DLD1 (cell line): ENCODE data around the gene NIN.

ENCODE experiments used
- in situ Hi-C: cut with HindIII; loops from 2 replicates; pipeline ENCODE4 v1.10.0; 2017; ENCODE audit warnings: low sequenced_read_pairs

The NIN gene

GRCh38 chr14:50830932-50831725 lies at the start of gene NIN:
TSS of gene NIN (minus strand) at chr14:50831162. CDS start at chr14:50822056, 9,106 bp downstream.
- in situ Hi-C loops = no loop called here

GRCh38 chr14:50875359-50876070 lies 44.6 kb upstream of the NIN start:
- in situ Hi-C loops = no loop called here

GRCh38 chr14:50874757-50875156 lies 43.8 kb upstream of the NIN start:
- in situ Hi-C loops = no loop called here

- in situ Hi-C loops = no loop called here
Measured at GRCh38 chr14:50871914-50872732, 41.2 kb upstream of the NIN start, which contains the start of gene ABHD12B. TSS of gene ABHD12B (plus strand) at chr14:50872053. CDS start at chr14:50872175, 122 bp downstream.

- in situ Hi-C loops = no loop called here
Measured at GRCh38 chr14:50871228-50871627, 40.3 kb upstream of the NIN start.

GRCh38 chr14:50865391-50866076 lies 34.6 kb upstream of the NIN start:
- in situ Hi-C loops = no loop called here

- in situ Hi-C loops = no loop called here
Measured at GRCh38 chr14:50864946-50865345, 34.0 kb upstream of the NIN start.

GRCh38 chr14:50864237-50864636 lies 33.3 kb upstream of the NIN start:
- in situ Hi-C loops = no loop called here

GRCh38 chr14:50862036-50862570 lies 31.1 kb upstream of the NIN start:
- in situ Hi-C loops = no loop called here

DNA sequence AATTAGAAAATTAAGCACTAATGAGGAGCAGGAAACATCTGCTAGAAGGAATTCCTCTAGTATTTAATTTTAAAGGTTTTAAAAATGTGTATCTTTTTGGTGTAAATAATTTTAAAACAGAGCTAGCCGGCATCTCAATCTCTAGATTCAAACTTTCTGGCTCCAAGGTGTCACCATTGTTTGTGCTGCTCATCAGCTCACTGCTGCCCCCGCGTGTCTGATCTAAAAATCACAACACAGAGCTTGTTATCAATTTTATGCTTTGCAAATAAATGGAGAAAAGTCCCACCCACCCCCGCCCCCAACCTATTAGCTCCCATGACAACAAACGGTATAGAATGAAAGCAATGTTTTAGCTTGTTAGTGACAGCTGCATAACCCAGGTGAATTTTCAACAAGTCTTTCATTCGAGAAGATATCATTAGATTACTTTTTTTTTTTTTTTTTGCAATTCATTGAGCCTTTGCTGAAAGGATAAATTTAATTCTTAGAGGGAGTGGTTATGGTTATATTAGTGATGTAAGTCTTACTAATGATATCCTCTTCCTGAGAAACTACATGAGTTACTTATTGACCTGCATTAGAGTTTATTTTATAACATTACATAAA lies 29.6 kb upstream of the NIN start:
- in situ Hi-C loops = no loop called here

DNA sequence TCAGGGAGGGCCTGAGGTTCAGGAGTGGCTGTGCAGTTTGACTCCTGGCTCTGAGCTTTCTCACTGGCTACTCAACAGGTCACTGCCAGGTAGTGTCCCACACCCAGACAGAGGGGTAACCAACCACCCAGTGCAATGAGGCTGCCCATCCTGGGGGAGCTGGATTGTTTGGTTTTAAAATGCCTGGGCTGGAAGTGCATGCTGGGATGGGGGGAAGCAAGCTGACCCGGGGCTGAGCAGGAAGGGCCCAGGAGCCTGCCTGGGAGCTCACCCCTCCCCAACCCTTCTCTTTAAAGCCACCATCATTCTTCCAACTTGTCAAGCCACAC lies 28.3 kb upstream of the NIN start:
- in situ Hi-C loops = no loop called here

DNA sequence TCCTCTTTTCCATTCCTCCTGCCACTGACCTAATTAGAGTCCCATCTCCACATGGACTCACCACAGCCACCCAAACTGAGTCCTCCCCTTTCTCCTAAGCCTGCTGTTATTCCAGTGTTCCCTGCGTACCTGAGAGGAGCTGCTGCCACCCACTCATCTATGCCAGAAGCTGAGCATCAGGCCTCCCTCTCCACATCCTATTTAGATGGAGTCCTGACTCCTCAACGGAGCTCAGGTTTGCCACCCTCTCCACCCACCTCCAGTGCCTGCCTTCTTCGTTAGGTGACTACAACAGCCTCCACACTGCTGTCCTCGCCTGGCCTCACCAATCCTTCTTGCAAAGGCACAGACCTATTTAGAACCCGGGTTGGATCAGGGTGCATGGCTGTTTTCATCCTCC lies 25.7 kb upstream of the NIN start:
- in situ Hi-C loops = no loop called here

DNA sequence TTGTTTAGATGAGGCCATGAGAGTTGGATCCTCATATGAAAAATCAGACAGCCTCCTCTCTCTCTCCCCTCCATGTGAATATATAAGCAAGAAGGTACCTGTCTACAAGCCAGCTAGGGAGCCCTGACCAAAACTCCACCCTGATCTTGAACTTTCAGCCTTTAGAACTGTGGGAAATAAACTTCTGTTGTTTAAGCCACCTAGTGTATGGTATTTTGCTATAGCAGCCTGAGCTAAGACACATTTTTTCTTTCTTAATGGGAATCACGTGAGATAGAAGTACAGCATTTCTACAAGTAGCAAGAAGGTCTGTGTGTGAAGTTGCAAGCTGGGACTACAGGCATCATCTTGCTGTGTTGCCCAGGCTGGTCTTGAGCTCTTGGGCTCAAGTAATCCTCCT lies 24.6 kb upstream of the NIN start:
- in situ Hi-C loops = no loop called here

- in situ Hi-C loops = no loop called here
Measured at GRCh38 chr14:50854521-50854920, 23.6 kb upstream of the NIN start.

DNA sequence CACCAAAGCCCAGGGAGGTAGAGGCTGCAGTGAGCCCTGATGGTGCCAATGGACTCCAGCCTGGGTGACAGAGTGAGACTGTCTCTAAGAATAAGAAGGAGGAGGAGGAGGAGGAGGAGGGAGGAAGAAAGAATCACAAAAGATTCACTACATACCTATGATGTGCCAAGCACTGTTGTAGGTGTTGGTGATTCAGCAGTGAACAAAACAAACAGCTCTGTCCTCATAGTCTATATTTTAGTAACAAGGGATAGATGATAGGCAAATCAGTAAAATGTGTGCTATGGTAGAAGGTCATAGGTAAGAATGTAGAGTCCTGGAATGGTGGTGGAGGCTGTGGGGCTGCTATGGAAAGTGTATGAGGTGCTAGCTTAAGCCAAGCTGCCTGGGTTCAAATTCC lies 22.9 kb upstream of the NIN start:
- in situ Hi-C loops = no loop called here

DNA sequence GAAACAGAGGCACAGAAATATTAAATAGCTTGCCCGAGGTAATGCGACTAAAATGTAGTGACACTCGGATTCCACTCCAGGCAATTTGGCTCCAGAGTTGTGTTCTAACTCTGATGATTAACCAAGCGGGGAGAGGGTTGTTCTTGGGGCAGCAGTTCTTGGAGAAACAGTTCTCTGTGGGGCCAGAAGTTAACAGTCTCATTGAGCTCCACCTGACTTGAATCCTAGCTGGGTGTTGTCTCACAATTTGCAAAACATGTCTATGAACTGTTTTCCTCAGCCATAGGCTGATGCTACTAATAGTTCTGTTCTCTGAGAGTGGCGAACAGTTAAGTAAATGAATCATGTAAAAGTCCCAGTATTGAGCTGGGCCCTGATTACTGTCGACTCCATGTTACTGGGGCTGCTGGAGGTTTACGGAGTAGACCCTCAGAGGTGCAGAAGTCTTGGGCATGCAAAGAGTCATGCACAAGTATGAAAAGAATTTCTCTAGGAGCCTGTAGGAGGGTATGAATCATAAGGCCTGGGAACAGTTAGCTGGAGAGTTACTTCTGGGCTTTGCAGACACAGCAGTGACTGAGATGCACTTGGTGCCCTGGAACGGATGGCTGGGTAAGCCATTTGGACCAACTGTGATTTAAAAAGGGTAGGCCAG lies 15.4 kb upstream of the NIN start:
- in situ Hi-C loops = no loop called here

GRCh38 chr14:50845166-50845565 lies 14.2 kb upstream of the NIN start:
- in situ Hi-C loops = no loop called here

- in situ Hi-C loops = no loop called here
Measured at GRCh38 chr14:50844391-50844790, 13.4 kb upstream of the NIN start.

GRCh38 chr14:50839691-50840090 lies 8.7 kb upstream of the NIN start:
- in situ Hi-C loops = no loop called here

- in situ Hi-C loops = no loop called here
Measured at GRCh38 chr14:50839048-50839447, 8.1 kb upstream of the NIN start.
